ENCODE measurements around the gene TTC21A.

TTC21A gene

DNA sequence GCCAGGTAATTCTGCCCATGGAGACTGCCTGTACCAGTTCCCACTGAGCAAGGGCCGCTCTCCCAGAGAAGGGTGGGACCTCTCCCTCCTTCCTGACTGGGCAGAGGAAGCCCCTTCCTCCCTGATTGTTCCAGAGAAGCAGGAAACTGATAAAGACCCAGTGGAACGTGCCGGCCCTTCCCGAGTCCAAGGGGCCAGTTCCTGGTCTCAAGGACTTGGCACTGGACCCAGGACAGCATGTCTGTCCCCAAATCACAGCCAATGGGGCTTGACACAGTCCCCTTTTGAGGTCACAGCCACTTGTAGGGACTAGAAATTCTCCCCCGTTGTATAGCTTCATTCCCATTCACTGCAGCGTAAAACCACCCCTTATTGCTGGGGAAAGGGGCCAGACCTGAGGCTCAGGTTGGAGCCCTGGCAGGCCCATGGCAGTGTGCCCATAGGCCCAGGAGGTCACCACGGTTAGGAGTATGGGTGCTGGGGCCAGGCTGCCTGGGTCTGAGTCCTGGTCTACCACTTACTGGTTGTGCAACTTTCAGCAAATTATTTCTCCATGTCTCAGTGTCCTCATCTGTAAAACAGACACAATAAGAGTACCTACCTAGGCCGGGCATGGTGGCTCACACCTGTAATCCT lies 27.8 kb downstream of the TTC21A start:
- no peak overlapping the region for H3K4me3 ChIP-seq (ENCODE audit: low read depth, low read length)
- no peaks in the 10 kb centered on the region for H3K27me3 ChIP-seq (replicated peaks)
- H3K27ac ChIP-seq, result no peak overlapping the region
- TF ChIP-seq CTCF (IDR thresholded peaks at IDR 0.05; ENCODE audit: low read depth, low read length, missing control alignments), result no peak
- H3K36me3 ChIP-seq (replicated peaks), result peaks cover 3% of the 10 kb centered on the region
- in situ Hi-C loops (cut with HindIII; ENCODE audit: low pct_ligation_motif_present, low sequenced_read_pairs), result no loop called here
- no peak for DNase-seq

DNA sequence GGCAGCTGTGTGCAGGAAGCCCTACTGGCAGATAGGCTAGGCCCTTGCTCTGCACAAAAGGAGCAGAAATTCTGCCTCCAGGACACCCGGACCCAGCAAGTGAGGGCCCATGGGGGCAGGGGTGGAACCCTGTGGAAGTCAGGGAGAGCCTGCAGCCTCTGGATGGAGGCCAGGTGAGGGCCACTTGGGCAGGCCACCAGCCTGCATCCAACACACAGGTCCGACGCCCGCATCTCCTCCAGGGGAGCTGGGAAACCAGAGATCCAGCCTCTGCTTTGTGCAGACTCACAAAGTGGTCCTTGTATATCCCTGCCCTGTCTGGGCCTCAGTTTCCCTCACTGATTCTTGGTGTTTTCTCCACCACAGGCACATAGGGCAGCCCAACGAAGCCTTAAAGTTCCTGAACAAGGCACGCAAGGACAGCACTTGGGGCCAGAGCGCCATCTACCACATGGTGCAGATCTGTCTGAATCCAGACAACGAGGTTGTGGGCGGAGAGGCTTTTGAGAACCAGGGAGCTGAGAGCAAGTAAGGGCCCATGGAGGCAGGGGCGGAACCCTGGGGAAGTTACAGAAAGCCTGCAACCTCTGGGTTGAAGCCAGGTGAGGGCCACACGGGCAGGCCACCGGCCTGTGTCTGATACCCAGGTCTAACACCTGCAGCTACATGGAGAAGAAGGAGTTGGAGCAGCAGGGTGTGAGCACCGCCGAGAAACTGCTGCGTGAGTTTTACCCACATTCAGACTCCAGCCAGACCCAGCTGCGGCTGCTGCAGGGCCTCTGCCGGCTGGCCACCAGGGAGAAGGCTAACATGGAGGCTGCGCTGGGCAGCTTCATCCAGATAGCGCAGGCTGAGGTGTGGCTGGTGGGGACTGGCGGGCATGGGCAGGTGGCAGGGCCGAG lies 29.3 kb downstream of the TTC21A start:
- TF ChIP-seq CTCF (IDR thresholded peaks at IDR 0.05; ENCODE audit: low read depth, low read length, missing control alignments), result no peak
- Histone ChIP-seq H3K27me3 (replicated peaks) (no peaks in the 10 kb centered on the region), H3K4me3 (ENCODE audit: low read depth, low read length) (no peak overlapping the region), H3K27ac (no peak overlapping the region), H3K36me3 (replicated peaks) (peaks cover 18% of the 10 kb centered on the region)
- DNase-seq, result no peak
- in situ Hi-C loops (cut with HindIII; ENCODE audit: low pct_ligation_motif_present, low sequenced_read_pairs), result no loop called here

DNA sequence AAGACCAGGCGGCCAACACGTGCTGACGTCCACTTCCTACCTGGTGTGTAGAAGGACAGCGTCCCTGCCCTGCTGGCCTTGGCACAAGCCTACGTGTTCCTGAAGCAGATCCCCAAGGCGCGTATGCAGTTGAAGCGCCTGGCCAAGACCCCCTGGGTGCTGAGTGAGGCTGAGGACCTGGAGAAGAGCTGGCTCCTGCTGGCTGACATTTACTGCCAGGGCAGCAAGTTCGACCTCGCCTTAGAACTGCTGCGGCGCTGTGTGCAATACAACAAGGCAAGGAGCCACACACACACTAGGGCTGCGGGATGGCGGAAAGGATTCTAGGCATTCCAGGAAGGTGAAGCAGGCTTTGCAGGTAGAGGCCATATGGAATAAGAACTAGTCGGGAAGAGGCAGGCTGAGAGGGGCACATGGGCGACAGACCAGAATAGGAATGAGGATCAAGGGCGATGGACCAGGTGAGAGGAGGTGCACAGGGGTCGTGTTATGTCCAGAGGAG lies 30.0 kb downstream of the TTC21A start:
- Histone ChIP-seq H3K27me3 (replicated peaks) (no peaks in the 10 kb centered on the region), H3K27ac (no peak overlapping the region)
- in situ Hi-C loops (cut with HindIII; ENCODE audit: low pct_ligation_motif_present, low sequenced_read_pairs), result no loop called here

DNA sequence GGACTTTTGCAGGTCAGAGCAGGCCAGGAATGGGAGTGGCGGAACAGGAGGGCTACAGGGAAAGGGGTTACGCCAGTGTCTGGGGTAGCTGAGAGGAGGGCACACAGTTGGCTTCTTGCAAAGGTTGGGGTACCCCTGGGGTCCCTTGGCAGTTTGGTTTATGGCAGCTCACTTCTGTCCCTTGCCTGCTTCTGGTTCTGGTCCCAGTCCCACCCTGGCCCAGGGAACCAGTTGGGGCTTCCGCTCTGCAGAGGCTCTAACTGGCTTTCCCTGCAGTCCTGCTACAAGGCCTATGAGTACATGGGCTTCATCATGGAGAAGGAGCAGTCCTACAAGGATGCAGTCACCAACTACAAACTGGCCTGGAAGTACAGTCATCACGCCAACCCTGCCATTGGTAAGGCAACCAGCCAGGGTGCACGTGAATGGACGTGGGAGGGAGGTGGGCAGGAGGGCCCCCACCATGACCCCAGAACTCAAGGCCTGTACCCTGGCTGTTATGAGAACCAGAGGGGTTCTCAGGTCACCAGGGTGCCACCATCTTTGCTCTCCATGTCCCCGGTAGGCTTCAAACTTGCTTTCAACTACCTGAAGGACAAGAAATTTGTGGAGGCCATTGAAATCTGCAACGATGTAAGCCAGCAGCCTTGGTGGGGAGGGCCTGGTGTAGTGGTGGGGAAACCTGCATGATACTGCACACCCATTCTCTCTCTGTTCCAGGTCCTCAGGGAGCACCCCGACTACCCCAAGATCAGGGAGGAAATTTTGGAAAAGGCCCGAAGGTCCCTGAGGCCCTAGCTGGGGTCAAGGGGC lies 30.7 kb downstream of the TTC21A start:
- TF ChIP-seq CTCF (IDR thresholded peaks at IDR 0.05; ENCODE audit: low read depth, low read length, missing control alignments), result no peak
- peaks cover 32% of the 10 kb centered on the region for H3K36me3 ChIP-seq (replicated peaks)
- in situ Hi-C loops (cut with HindIII; ENCODE audit: low pct_ligation_motif_present, low sequenced_read_pairs), result no loop called here
- H3K4me3 ChIP-seq (ENCODE audit: low read depth, low read length), result no peak overlapping the region
- no peaks in the 10 kb centered on the region for H3K27me3 ChIP-seq (replicated peaks)
- no peak overlapping the region for H3K27ac ChIP-seq
- no peak for DNase-seq

More for the DNA sequence above, 30.0 kb downstream of the TTC21A start:
- no peak overlapping the region for H3K4me3 ChIP-seq (ENCODE audit: low read depth, low read length)
- TF ChIP-seq CTCF (IDR thresholded peaks at IDR 0.05; ENCODE audit: low read depth, low read length, missing control alignments), result no peak
- peaks cover 25% of the 10 kb centered on the region for H3K36me3 ChIP-seq (replicated peaks)
- no peak for DNase-seq

- no peak for TF ChIP-seq CTCF (IDR thresholded peaks at IDR 0.05; ENCODE audit: low read depth, low read length, missing control alignments)
- in situ Hi-C loops (cut with HindIII; ENCODE audit: low pct_ligation_motif_present, low sequenced_read_pairs), result no loop called here
- Histone ChIP-seq H3K4me3 (ENCODE audit: low read depth, low read length) (no peak overlapping the region), H3K27ac (no peak overlapping the region), H3K36me3 (replicated peaks) (peaks cover 39% of the 10 kb centered on the region), H3K27me3 (replicated peaks) (no peaks in the 10 kb centered on the region)
- DNase-seq, result no peak
Observed at GRCh38 chr3:39138804-39139415, 31.4 kb downstream of the TTC21A start.

Data from brain microvascular endothelial cell (primary cell).